D341Med (cell line): ENCODE measurements around the gene AOAH.
"Not testable (repeated sequence)": the region's sequence is repeated elsewhere in the genome, so short reads cannot be mapped to it uniquely, and the experiment has no call there.

Experiments
- DNase-seq: peaks from one replicate; pipeline ENCODE4 v3.0.0; 2012; ENCODE audit warnings: low spot score

Gene AOAH

GRCh38 chr7:36506820-36507219 lies 217.5 kb downstream of the AOAH start:
- DNase-seq, result no peak

- no peak for DNase-seq
Measured at GRCh38 chr7:36506130-36506798, 218.0 kb downstream of the AOAH start.

GRCh38 chr7:36504617-36505016 lies 219.7 kb downstream of the AOAH start:
- not testable (repeated sequence) for DNase-seq

DNA sequence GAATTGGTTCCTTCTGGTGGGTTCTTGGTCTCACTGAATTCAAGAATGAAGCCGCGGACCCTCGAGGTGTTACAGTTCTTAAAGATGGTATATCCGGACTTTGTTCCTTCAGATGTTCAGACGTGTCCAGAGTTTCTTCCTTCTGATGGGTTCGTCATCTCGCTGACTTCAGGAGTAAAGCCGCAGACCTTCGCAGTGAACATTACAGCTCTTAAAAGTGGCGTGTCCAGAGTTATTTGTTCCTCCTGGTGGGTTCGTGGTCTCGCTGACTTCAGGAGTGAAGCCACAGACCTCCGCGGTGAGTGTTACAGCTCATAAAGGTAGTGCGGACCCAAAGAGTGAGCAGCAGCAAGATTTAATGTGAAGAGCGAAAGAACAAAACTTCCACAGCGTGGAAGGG lies 220.1 kb downstream of the AOAH start:
- not testable (repeated sequence) for DNase-seq

- DNase-seq, result no peak
Measured at GRCh38 chr7:36497775-36498174, 226.5 kb downstream of the AOAH start.

- not testable (repeated sequence) for DNase-seq
Measured at GRCh38 chr7:36497176-36497575, 227.1 kb downstream of the AOAH start.

GRCh38 chr7:36496576-36496975 lies 227.7 kb downstream of the AOAH start:
- DNase-seq, result no peak

DNA sequence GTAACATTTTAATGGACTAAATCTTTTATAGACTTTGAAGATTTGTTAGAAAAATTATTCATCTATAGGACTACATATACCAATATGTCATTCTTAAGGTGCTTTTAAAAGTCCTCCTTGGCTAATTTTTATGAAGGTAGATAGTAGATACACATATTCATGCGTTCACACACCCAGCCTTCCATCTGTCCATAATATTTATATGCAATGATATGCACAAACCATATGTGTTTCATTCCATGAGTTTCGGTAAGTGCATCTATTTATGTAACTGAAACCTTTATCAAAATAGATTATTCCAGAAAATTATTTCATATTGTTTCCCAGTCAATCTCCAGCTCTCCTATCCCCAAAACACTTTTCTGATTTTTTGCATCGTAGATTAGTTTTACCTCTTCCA lies 233.0 kb downstream of the AOAH start:
- DNase-seq, result no peak

DNA sequence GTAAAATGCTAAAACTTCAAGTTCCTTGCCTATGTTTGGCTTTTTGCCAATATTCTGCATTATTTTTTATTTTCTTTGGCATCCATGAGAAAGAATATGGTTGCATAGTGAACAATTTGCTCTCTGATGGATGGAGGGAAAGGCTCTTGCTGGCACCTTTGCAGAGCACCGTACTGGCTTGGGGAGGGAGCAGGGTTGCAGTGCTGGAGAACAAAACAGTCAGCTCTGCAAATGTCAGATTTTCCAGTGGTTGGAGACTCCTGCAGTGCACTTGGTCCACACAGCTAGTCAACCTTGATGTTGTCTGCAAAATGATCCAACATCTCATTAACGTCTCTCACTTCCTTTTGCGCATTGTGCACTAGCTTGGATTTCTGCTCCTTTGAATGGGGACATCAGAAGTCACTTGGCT lies 233.9 kb downstream of the AOAH start:
- no peak for DNase-seq

GRCh38 chr7:36488672-36489071 lies 235.6 kb downstream of the AOAH start:
- not testable (repeated sequence) for DNase-seq

- peak; percentile 42 for DNase-seq
Measured at GRCh38 chr7:36487756-36488336, 236.4 kb downstream of the AOAH start.

- no peak for DNase-seq
Measured at GRCh38 chr7:36486336-36486735, 238.0 kb downstream of the AOAH start.

DNA sequence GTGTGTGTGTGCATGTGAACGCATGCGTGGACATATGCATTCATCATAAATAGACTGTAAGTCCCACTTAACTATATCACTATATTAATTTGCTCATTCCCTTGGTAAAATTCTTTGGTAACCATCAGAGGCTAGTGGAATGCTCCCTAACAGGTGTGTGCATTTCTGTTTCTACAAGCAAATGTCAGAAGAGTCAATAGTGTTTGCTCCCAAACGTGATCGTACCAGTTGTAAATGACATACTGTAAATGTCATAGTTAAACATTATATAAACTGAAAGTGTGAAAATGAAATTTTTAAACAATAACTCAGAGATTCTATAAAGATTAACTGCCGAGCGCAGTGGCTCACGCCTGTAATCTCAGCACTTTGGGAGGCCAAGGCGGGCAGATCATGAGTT lies 240.0 kb downstream of the AOAH start:
- no peak for DNase-seq

GRCh38 chr7:36483853-36484252 lies 240.4 kb downstream of the AOAH start:
- not testable (repeated sequence) for DNase-seq

- no peak for DNase-seq
Measured at GRCh38 chr7:36478745-36479144, 245.5 kb downstream of the AOAH start.

DNA sequence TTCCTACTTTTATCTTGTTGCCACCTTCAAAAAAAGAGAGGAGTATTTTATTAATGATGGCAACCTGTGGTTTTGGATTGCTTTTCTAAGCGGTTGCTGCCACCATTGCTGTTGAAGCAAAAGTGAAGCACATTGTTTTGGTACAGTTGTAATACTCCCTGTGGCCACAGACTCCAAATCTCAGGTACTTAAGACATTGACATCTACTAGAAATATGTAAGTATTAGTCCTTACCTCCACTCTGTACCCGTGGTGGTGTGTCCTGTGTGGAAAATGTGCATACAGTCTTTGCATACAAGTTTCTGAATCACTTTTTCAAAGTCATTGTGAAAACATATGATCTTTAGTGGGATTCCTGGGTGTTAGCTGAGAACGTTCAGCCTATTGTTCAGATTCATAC lies 248.9 kb downstream of the AOAH start:
- no peak for DNase-seq

DNA sequence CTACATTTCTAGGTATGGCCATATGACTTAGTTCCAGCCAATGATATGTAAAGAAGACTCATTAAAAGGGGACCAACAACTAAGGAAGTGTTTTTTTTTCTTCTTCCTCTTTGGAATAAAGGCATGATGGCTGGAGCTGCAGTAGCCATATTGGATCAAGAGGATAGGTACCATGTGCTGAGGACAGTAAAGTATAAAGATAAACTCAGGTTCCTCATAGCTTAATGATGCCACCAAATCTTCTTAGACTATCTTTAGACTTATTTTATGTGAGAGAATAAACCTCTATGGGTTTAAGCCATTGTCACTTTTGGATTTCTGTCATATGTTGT lies 249.3 kb downstream of the AOAH start:
- DNase-seq, result no peak

GRCh38 chr7:36474283-36475010 lies 249.8 kb downstream of the AOAH start:
- DNase-seq, result no peak

DNA sequence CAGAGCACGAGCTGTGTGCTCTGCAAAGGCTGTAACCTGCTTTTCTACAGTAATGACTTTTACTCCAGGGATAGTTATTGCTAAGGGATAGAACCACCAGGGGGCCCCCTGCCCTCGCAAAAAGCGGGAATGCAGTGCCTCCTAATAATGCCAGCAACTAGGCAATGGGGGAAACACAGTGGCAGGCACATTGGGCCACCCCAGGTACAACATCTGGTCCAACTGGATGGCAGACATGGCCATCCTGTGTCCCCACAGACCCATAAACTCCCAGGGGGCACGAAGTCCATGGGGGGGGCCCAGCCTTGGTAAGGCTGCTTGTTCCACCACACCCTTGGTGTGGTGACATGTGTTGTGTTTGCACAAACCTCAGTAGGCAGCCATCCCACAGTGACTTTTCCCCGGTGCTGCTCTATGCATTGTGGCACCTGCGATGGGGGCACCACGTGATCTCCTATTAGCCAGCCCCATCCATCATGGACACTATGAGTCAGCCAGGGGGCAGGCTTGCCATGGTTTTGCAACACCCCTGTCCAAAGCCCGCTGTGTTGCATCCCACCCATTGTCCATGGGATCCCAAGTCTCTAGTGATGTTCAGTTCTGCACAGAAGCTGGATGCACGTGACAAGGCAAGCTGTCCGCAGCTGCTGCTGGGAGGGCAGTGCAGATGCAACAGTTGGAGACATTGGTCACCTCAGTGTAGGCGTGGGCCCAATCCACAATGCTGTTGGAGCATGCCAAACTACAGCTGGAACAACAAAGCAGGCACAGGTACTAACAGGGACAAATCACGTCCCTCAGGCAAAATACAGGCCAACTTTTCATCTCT lies 250.6 kb downstream of the AOAH start:
- DNase-seq, result peak; percentile 62

GRCh38 chr7:36472141-36472729 lies 252.1 kb downstream of the AOAH start:
- no peak for DNase-seq

DNA sequence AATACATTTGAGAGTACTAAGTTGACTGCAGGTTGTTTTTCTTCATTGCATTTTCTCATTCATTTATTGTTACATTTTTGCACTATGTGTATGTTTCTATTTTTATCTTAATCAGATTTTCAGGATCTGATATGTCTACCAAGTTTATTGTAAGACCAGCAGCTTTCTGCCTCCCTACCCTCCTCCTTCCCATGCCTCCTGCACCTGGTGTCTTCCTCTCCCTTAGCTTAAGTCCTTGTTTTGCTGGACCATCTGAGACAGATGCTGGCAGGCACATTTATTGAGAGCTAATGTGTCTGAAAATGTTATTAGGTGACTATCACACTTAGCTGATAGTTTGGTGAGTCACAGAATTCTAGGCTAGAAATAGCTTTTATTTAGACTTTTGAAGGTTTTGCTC lies 255.1 kb downstream of the AOAH start:
- DNase-seq, result no peak

GRCh38 chr7:36468370-36469101 lies 255.8 kb downstream of the AOAH start:
- DNase-seq, result no peak
